RWPE2 (cell line): Measurements from ENCODE around the gene MRPS5.

Experiments
- ATAC-seq: fragments of 200-7000 bp; cut with Tn5 transposase; 3 replicates; pipeline ENCODE4 v1.9.1; 2021; ENCODE audit warnings: low read depth
- DNase-seq: peaks from one replicate; pipeline ENCODE4 v3.0.0-alpha.2; 2020; ENCODE audit warnings: low spot score
- H3K27ac ChIP-seq: fragments of 450-650 bp; 2 replicates; pipeline ENCODE4 v1.5.1; 2017; ENCODE audit warnings: mild to moderate bottlenecking; ENCODE audit not compliant: poor library complexity, severe bottlenecking
- H3K27me3 ChIP-seq: fragments of 250-450 bp; sonication (Bioruptor Pico); 2 replicates; pipeline ENCODE4 v1.5.1; 2021; ENCODE audit warnings: mild to moderate bottlenecking, moderate library complexity; ENCODE audit not compliant: insufficient read depth, poor library complexity, severe bottlenecking
- H3K36me3 ChIP-seq: fragments of 250-450 bp; sonication (Bioruptor Pico); 2 replicates; pipeline ENCODE4 v1.5.1; 2020; ENCODE audit warnings: low read depth, mild to moderate bottlenecking, moderate library complexity
- H3K4me1 ChIP-seq: fragments of 250-450 bp; sonication (Bioruptor Pico); 2 replicates; pipeline ENCODE4 v1.5.1; 2021; ENCODE audit warnings: mild to moderate bottlenecking, moderate library complexity; ENCODE audit not compliant: insufficient read depth, poor library complexity, severe bottlenecking
- H3K4me3 ChIP-seq: fragments of 250-450 bp; sonication (Bioruptor Pico); 2 replicates; pipeline ENCODE4 v1.5.1; 2021; ENCODE audit warnings: mild to moderate bottlenecking, moderate library complexity; ENCODE audit not compliant: severe bottlenecking
- H3K9me3 ChIP-seq: fragments of 250-450 bp; sonication (Bioruptor Pico); 2 replicates; pipeline ENCODE4 v1.5.1; 2021; ENCODE audit warnings: mild to moderate bottlenecking, moderate library complexity; ENCODE audit not compliant: severe bottlenecking
- CTCF ChIP-seq: fragments of 450-650 bp; IDR thresholded peaks from one replicate; pipeline ENCODE4 v1.5.1; 2017; ENCODE audit warnings: mild to moderate bottlenecking, moderate library complexity; ENCODE audit not compliant: poor library complexity, severe bottlenecking

MRPS5 gene

GRCh38 chr2:95046371-95047112, 75.1 kb downstream of the MRPS5 start:
- H3K4me3 ChIP-seq, result no peak overlapping the region
- no peaks in the 10 kb centered on the region for H3K9me3 ChIP-seq
- TF ChIP-seq CTCF, result no peak
- H3K4me1 ChIP-seq, result no peaks in the 10 kb centered on the region
- no peak for DNase-seq
- H3K27me3 ChIP-seq, result peaks cover 3% of the 10 kb centered on the region
- ATAC-seq, result no peak
- H3K27ac ChIP-seq, result no peak overlapping the region
- H3K36me3 ChIP-seq, result no peaks in the 10 kb centered on the region

- TF ChIP-seq CTCF, result no peak
Measured at GRCh38 chr2:95044601-95045000, 77.0 kb downstream of the MRPS5 start.

GRCh38 chr2:95043300-95044093, 78.1 kb downstream of the MRPS5 start:
- Histone ChIP-seq H3K36me3 (no peaks in the 10 kb centered on the region), H3K4me1 (no peaks in the 10 kb centered on the region), H3K4me3 (no peak overlapping the region), H3K27ac (no peak overlapping the region), H3K27me3 (peaks cover 3% of the 10 kb centered on the region), H3K9me3 (no peaks in the 10 kb centered on the region)
- no peak for DNase-seq
- TF ChIP-seq CTCF, result no peak
- peak; percentile 80 for ATAC-seq

More at GRCh38 chr2:95044601-95045000, 77.0 kb downstream of the MRPS5 start:
- DNase-seq, result no peak
- ATAC-seq, result no peak
- H3K4me1 ChIP-seq, result no peaks in the 10 kb centered on the region
- H3K27ac ChIP-seq, result no peak overlapping the region
- no peaks in the 10 kb centered on the region for H3K36me3 ChIP-seq
- no peak overlapping the region for H3K4me3 ChIP-seq
- no peaks in the 10 kb centered on the region for H3K9me3 ChIP-seq
- H3K27me3 ChIP-seq, result peaks cover 3% of the 10 kb centered on the region

GRCh38 chr2:95042472-95043271, 78.9 kb downstream of the MRPS5 start:
- peak; percentile 22; the same call in 2 of the 3 replicates for ATAC-seq
- H3K27ac ChIP-seq, result no peak overlapping the region
- no peaks in the 10 kb centered on the region for H3K9me3 ChIP-seq

More at GRCh38 chr2:95042472-95043271, 78.9 kb downstream of the MRPS5 start:
- Histone ChIP-seq H3K36me3 (no peaks in the 10 kb centered on the region), H3K27me3 (peaks cover 3% of the 10 kb centered on the region), H3K4me1 (no peaks in the 10 kb centered on the region), H3K4me3 (no peak overlapping the region)
- no peak for TF ChIP-seq CTCF
- DNase-seq, result no peak
